GM12878 (cell line): ENCODE results near the gene GRIK3. TPM values are rescaled to one million over a fixed set of nuclear protein-coding genes. Genes with fewer than 3 reads are reported as not detected.

Source experiments
- ATAC-seq: fragments of 200-7000 bp; cut with Tn5 transposase; 3 replicates; pipeline ENCODE4 v1.9.1; 2020; ENCODE audit warnings: mild to moderate bottlenecking, moderate library complexity
- BruUV-seq: library from RNA; stranded (reverse); fragments of 400-500 nt; replicated peaks from 2 replicates; lab custom pipeline; 2021; lab: Mats Ljungman, UMichigan
- CTCF ChIA-PET: fragments of 300-600 bp; sonication (Branson Sonifier 250); formaldehyde crosslinking; extraction: SDS; loops from one replicate; lab custom pipeline; 2021; ENCODE audit warnings: inconsistent platforms; lab: Yijun Ruan, JAX
- POLR2A ChIA-PET: fragments of 350-600 bp; formaldehyde crosslinking; extraction: SDS; loops from one replicate; lab custom pipeline; 2021; ENCODE audit warnings: inconsistent platforms; lab: Charles Lee
- RAD21 ChIA-PET: fragments of 300-600 bp; sonication (Branson Sonifier 250); formaldehyde crosslinking; loops from one replicate; lab custom pipeline; 2023; ENCODE audit warnings: antibody characterized with exemption; ENCODE audit not compliant: unreplicated experiment; lab: Charles Lee
- SMC1A ChIA-PET: fragments of 300-600 bp; sonication (Branson Sonifier 250); formaldehyde crosslinking; loops from one replicate; lab custom pipeline; 2023; ENCODE audit not compliant: unreplicated experiment, uncharacterized antibody; lab: Charles Lee
- DNase-seq: peaks from one replicate; pipeline ENCODE4 v3.0.0-alpha.2; 2011; ENCODE audit warnings: low read depth, low spot score
- FAIRE-seq: peaks from 3 replicates; lab custom pipeline; 2011; peaks lifted over from hg19 to GRCh38; lab: Jason Lieb, UNC
- H2AFZ ChIP-seq: 2 replicates; pipeline ENCODE4 v1.6.0; 2011; ENCODE audit warnings: low read depth, low read length, control low read depth; ENCODE audit not compliant: control insufficient read depth
- H3K27ac ChIP-seq: 2 replicates; pipeline ENCODE4 v1.5.1; 2011; ENCODE audit warnings: control low read depth; ENCODE audit not compliant: control insufficient read depth, insufficient read depth
- H3K27me3 ChIP-seq, 2 experiments: replicated peaks in 1 of 2; 2 replicates each; pipeline versions ENCODE4 v1.6.0 to v1.6.1; 2011; ENCODE audit warnings: low read length in 1 of 2; ENCODE audit not compliant: control insufficient read depth in 2 of 2, insufficient read depth in 2 of 2
- H3K36me3 ChIP-seq, 2 experiments: 2 replicates each; pipeline ENCODE4 v1.5.1; 2011; ENCODE audit warnings: low read length in 1 of 2; ENCODE audit not compliant: control insufficient read depth in 2 of 2, insufficient read depth in 2 of 2
- H3K4me1 ChIP-seq: 2 replicates; pipeline ENCODE4 v1.6.1; 2011; ENCODE audit warnings: mild to moderate bottlenecking, low read length, moderate library complexity, mixed read lengths; ENCODE audit not compliant: control insufficient read depth, insufficient read depth
- H3K4me2 ChIP-seq: 2 replicates; pipeline ENCODE4 v1.6.0; 2011; ENCODE audit warnings: control low read depth; ENCODE audit not compliant: control insufficient read depth, insufficient read depth
- H3K4me3 ChIP-seq: fragments of 200-600 bp; sonication (generic); 2 replicates; pipeline ENCODE4 v1.5.1; 2016
- H3K79me2 ChIP-seq: 2 replicates; pipeline ENCODE4 v1.6.0; 2011; ENCODE audit warnings: low read length; ENCODE audit not compliant: control insufficient read depth, insufficient read depth
- H3K9ac ChIP-seq: 2 replicates; pipeline ENCODE4 v1.8.0; 2011; ENCODE audit warnings: low read length, control low read depth, mixed read lengths; ENCODE audit not compliant: control insufficient read depth, insufficient read depth
- H3K9me3 ChIP-seq: replicated peaks from 3 replicates; pipeline ENCODE4 v1.5.1; 2011; ENCODE audit warnings: mild to moderate bottlenecking, low read length; ENCODE audit not compliant: control insufficient read depth, insufficient read depth
- H4K20me1 ChIP-seq: 2 replicates; pipeline ENCODE4 v1.6.0; 2011; ENCODE audit not compliant: control insufficient read depth, insufficient read depth
- CBX5 ChIP-seq: sonication (generic); IDR thresholded peaks from 2 replicates; pipeline ENCODE4 v1.6.1; 2016; ENCODE audit warnings: low read depth, moderate library complexity, mild to moderate bottlenecking, inconsistent platforms
- REST ChIP-seq: IDR thresholded peaks from 2 replicates; pipeline ENCODE4 v1.6.1; 2012; ENCODE audit warnings: mild to moderate bottlenecking, low read depth, low read length
- TBL1XR1 ChIP-seq: IDR thresholded peaks from 2 replicates; pipeline ENCODE4 v1.6.1; 2012; ENCODE audit warnings: low read depth, low read length, improper control_type of control experiment
- ZBTB40 ChIP-seq: fragments of 450-650 bp; IDR thresholded peaks from 2 replicates; pipeline ENCODE4 v1.6.1; 2016; ENCODE audit warnings: mild to moderate bottlenecking, moderate library complexity, borderline replicate concordance
- WGBS: methylation state at CpG from one replicate; pipeline ENCODE4 v1.1.6; 2016; ENCODE audit warnings: low lambda C conversion rate; ENCODE audit not compliant: insufficient replicate concordance, insufficient coverage; ENCODE audit errors: missing lambda C conversion rate; 5-methylcytosine and 5-hydroxymethylcytosine counted together
- in situ Hi-C: fragments of 300-500 bp; cut with MboI; formaldehyde crosslinking; loops from 9 replicates; pipeline ENCODE4 v1.14.3; 2018; ENCODE audit warnings: mixed read lengths
- intact Hi-C: fragments of 100-400 bp; cut with micrococcal nuclease; formaldehyde crosslinking; loops from one replicate; pipeline ENCODE4 v1.14.2; 2022; ENCODE audit not compliant: unreplicated experiment
- polyA plus RNA-seq, 11 experiments: library from polyadenylated mRNA; depleted of rRNA in 4 of 11; unstranded in 6 of 11; stranded (reverse) in 5 of 11; fragments of >200 nt; fragmentation: Nextera tagmentation in 4 of 11; fragmentation: Illumina TruSeq in 1 of 11; extraction: Ambion mirVana in 4 of 11; extraction: Trizol in 1 of 11; gene quantifications; 1 replicate in 1 of 11; 2 replicates in 10 of 11; pipeline versions ENCODE4 v1.2.1 to v1.2.3, GENCODE V29; 2011 to 2016; ENCODE audit warnings: inconsistent platforms in 2 of 11, missing spikeins in 2 of 11, low read depth in 1 of 11
- total RNA-seq, 4 experiments: library from RNA; depleted of rRNA in 3 of 4; stranded (reverse); fragments of >200 nt in 3 of 4; fragmentation: Illumina TruSeq in 1 of 4; extraction: Trizol in 1 of 4; gene quantifications; 2 replicates each; pipeline versions ENCODE4 v1.2.1 to v1.2.3, GENCODE V29; 2013 to 2021

Gene GRIK3
- total and polyA plus RNA-seq, 10 of the 15 experiments (the other 5 are each of a cell fraction or from before 2014, with no cell fraction given): not detected

- 27% methylated on average over 3 of the region's 3 CpGs for WGBS
- POLR2A ChIA-PET: no interaction called here
- BruUV-seq: no TSS peak
- FAIRE-seq (no peak), DNase-seq (no peak)
- no peak overlapping the region for H3K9ac ChIP-seq
- no peak overlapping the region for H3K4me2 ChIP-seq
- SMC1A ChIA-PET: no interaction called here
- CTCF ChIA-PET: interaction anchor here (0.6 kb wide), 1 partner anchor 485 kb away, joined by 3 read pairs; no protein-coding TSS in a partner anchor
- no peak overlapping the region for H3K4me3 ChIP-seq
- no peaks in the 10 kb centered on the region for H3K4me1 ChIP-seq
- intact Hi-C loops: no loop called here
- RAD21 ChIA-PET: no interaction called here
- no peak overlapping the region for H2AFZ ChIP-seq
- in situ Hi-C loops: no loop called here
- peaks cover 3% of the 10 kb centered on the region in 2 experiments; a peak in 3 of 4 replicates for H3K27me3 ChIP-seq
- H3K9me3 ChIP-seq: no peaks in the 10 kb centered on the region
- TF ChIP-seq CBX5 (no peak), REST (no peak), TBL1XR1 (no peak), ZBTB40 (no peak)
- TF ChIP-seq, all 136 proteins: peak for 0
- no peaks in the 10 kb centered on the region for H4K20me1 ChIP-seq
- no peak for ATAC-seq
- no peaks in the 10 kb centered on the region for H3K36me3 ChIP-seq
- H3K79me2 ChIP-seq: no peaks in the 10 kb centered on the region
- H3K27ac ChIP-seq: no peak overlapping the region
Measured at GRCh38 chr1:36776256-36776655, 258.1 kb downstream of the GRIK3 start.
